T-helper 1 cell treated with Interleukin-12 subunit alpha and Interleukin-12 subunit beta and Interleukin-4 antibody, amounts not matched to agents 30 μg/mL and 1 μg/mL, for 36 hours (primary cell): ENCODE measurements around the gene SFRP4.

ENCODE experiments used
- H3K27ac Mint-ChIP-seq: one replicate; pipeline ENCODE4 v1.8.0; 2021; ENCODE audit warnings: mild to moderate bottlenecking, mixed read lengths
- H3K27me3 Mint-ChIP-seq: one replicate; pipeline ENCODE4 v1.8.0; 2021; ENCODE audit warnings: low read depth, mixed read lengths
- H3K36me3 Mint-ChIP-seq: one replicate; pipeline ENCODE4 v1.8.0; 2021; ENCODE audit warnings: low read depth, mixed read lengths
- H3K4me1 Mint-ChIP-seq: one replicate; pipeline ENCODE4 v1.8.0; 2021; ENCODE audit warnings: low read depth, mixed read lengths
- H3K4me3 Mint-ChIP-seq: one replicate; pipeline ENCODE4 v1.8.0; 2021; ENCODE audit warnings: mild to moderate bottlenecking, moderate library complexity, mixed read lengths
- H3K9me3 Mint-ChIP-seq: one replicate; pipeline ENCODE4 v1.8.0; 2021; ENCODE audit warnings: mixed read lengths

SFRP4 gene

GRCh38 chr7:37916017-37916672 lies 472 bp downstream of the SFRP4 start:
- H3K27me3 Mint-ChIP-seq, result peaks cover 77% of the 10 kb centered on the region

GRCh38 chr7:37915438-37915837 lies 1.2 kb downstream of the SFRP4 start:
- no peaks in the 10 kb centered on the region for H3K9me3 Mint-ChIP-seq
- peaks cover 1% of the 10 kb centered on the region for H3K36me3 Mint-ChIP-seq
- H3K4me1 Mint-ChIP-seq, result peaks cover 6% of the 10 kb centered on the region
- no peak overlapping the region for H3K27ac Mint-ChIP-seq
- no peak overlapping the region for H3K4me3 Mint-ChIP-seq
- H3K27me3 Mint-ChIP-seq, result peaks cover 74% of the 10 kb centered on the region

More at GRCh38 chr7:37916017-37916672, 472 bp downstream of the SFRP4 start:
- Mint-ChIP-seq H3K9me3 (no peaks in the 10 kb centered on the region), H3K4me3 (no peak overlapping the region), H3K27ac (no peak overlapping the region), H3K36me3 (peaks cover 1% of the 10 kb centered on the region), H3K4me1 (peaks cover 6% of the 10 kb centered on the region)

- Mint-ChIP-seq H3K9me3 (no peaks in the 10 kb centered on the region), H3K4me1 (peaks cover 4% of the 10 kb centered on the region), H3K27ac (no peak overlapping the region), H3K36me3 (no peaks in the 10 kb centered on the region), H3K4me3 (no peak overlapping the region), H3K27me3 (peaks cover 48% of the 10 kb centered on the region)
Observed at GRCh38 chr7:37912756-37913155, 3.9 kb downstream of the SFRP4 start.

GRCh38 chr7:37908221-37908788 lies 8.3 kb downstream of the SFRP4 start:
- H3K4me3 Mint-ChIP-seq, result no peak overlapping the region
- H3K36me3 Mint-ChIP-seq, result no peaks in the 10 kb centered on the region
- H3K9me3 Mint-ChIP-seq, result no peaks in the 10 kb centered on the region
- H3K4me1 Mint-ChIP-seq, result no peaks in the 10 kb centered on the region
- no peak overlapping the region for H3K27ac Mint-ChIP-seq
- H3K27me3 Mint-ChIP-seq, result peaks cover 21% of the 10 kb centered on the region

- H3K27ac Mint-ChIP-seq, result no peak overlapping the region
- H3K4me1 Mint-ChIP-seq, result no peaks in the 10 kb centered on the region
- H3K27me3 Mint-ChIP-seq, result peaks cover 9% of the 10 kb centered on the region
- no peak overlapping the region for H3K4me3 Mint-ChIP-seq
- H3K9me3 Mint-ChIP-seq, result no peaks in the 10 kb centered on the region
- H3K36me3 Mint-ChIP-seq, result no peaks in the 10 kb centered on the region
Observed at GRCh38 chr7:37901890-37902524, 14.6 kb downstream of the SFRP4 start.

GRCh38 chr7:37901236-37901827 lies 15.3 kb downstream of the SFRP4 start:
- Mint-ChIP-seq H3K36me3 (no peaks in the 10 kb centered on the region), H3K27me3 (peaks cover 9% of the 10 kb centered on the region), H3K27ac (no peak overlapping the region), H3K9me3 (no peaks in the 10 kb centered on the region), H3K4me3 (no peak overlapping the region), H3K4me1 (no peaks in the 10 kb centered on the region)

- Mint-ChIP-seq H3K4me3 (no peak overlapping the region), H3K36me3 (no peaks in the 10 kb centered on the region), H3K27ac (no peak overlapping the region), H3K9me3 (no peaks in the 10 kb centered on the region), H3K4me1 (no peaks in the 10 kb centered on the region), H3K27me3 (peaks cover 6% of the 10 kb centered on the region)
Observed at GRCh38 chr7:37899712-37900247, 16.8 kb downstream of the SFRP4 start.

- H3K27ac Mint-ChIP-seq, result no peak overlapping the region
- peaks cover 12% of the 10 kb centered on the region for H3K27me3 Mint-ChIP-seq
- H3K36me3 Mint-ChIP-seq, result no peaks in the 10 kb centered on the region
- no peak overlapping the region for H3K4me3 Mint-ChIP-seq
- H3K4me1 Mint-ChIP-seq, result no peaks in the 10 kb centered on the region
- no peaks in the 10 kb centered on the region for H3K9me3 Mint-ChIP-seq
Observed at GRCh38 chr7:37894671-37895070, 21.9 kb downstream of the SFRP4 start.

- Mint-ChIP-seq H3K9me3 (no peaks in the 10 kb centered on the region), H3K36me3 (no peaks in the 10 kb centered on the region), H3K27ac (no peak overlapping the region), H3K27me3 (peaks cover 18% of the 10 kb centered on the region), H3K4me1 (no peaks in the 10 kb centered on the region), H3K4me3 (no peak overlapping the region)
Observed at GRCh38 chr7:37893359-37893758, 23.3 kb downstream of the SFRP4 start.

- H3K4me1 Mint-ChIP-seq, result no peaks in the 10 kb centered on the region
- H3K9me3 Mint-ChIP-seq, result no peaks in the 10 kb centered on the region
- H3K27me3 Mint-ChIP-seq, result peaks cover 11% of the 10 kb centered on the region
- H3K27ac Mint-ChIP-seq, result no peak overlapping the region
- H3K4me3 Mint-ChIP-seq, result no peak overlapping the region
- no peaks in the 10 kb centered on the region for H3K36me3 Mint-ChIP-seq
Observed at GRCh38 chr7:37882086-37882485, 34.5 kb downstream of the SFRP4 start.
